GM21717 (cell line): ENCODE results near the gene CACNB3.

Source experiments
- ATAC-seq: cut with Tn5 transposase; IDR thresholded peaks from one replicate; pipeline ENCODE4 v1.9.1; 2021; ENCODE audit warnings: mild to moderate bottlenecking, moderate library complexity; ENCODE audit not compliant: unreplicated experiment

Gene CACNB3

GRCh38 chr12:48788524-48788853 lies 29.8 kb upstream of the CACNB3 start:
- ATAC-seq: no peak

GRCh38 chr12:48788854-48789775 lies 29.2 kb upstream of the CACNB3 start, which contains the start of gene ADCY6:
TSS of gene ADCY6 (minus strand) at chr12:48789089. CDS start at chr12:48783434, 5,655 bp downstream.
- ATAC-seq: no peak

GRCh38 chr12:48789858-48790326 lies 28.4 kb upstream of the CACNB3 start:
- ATAC-seq: no peak

GRCh38 chr12:48793696-48794095 lies 24.6 kb upstream of the CACNB3 start:
- ATAC-seq: no peak

GRCh38 chr12:48794870-48795269 lies 23.4 kb upstream of the CACNB3 start:
- ATAC-seq: no peak

- no peak for ATAC-seq
Measured at GRCh38 chr12:48795550-48796455, 22.5 kb upstream of the CACNB3 start.

- ATAC-seq: no peak
Measured at GRCh38 chr12:48796976-48797375, 21.3 kb upstream of the CACNB3 start.

- no peak for ATAC-seq
Measured at GRCh38 chr12:48800457-48800856, 17.8 kb upstream of the CACNB3 start.

GRCh38 chr12:48800971-48801370 lies 17.3 kb upstream of the CACNB3 start:
- no peak for ATAC-seq

- no peak for ATAC-seq
Measured at GRCh38 chr12:48803675-48804074, 14.6 kb upstream of the CACNB3 start.

- ATAC-seq: no peak
Measured at GRCh38 chr12:48807981-48808380, 10.3 kb upstream of the CACNB3 start.

GRCh38 chr12:48810903-48811431 lies 7.3 kb upstream of the CACNB3 start:
- ATAC-seq: no peak

GRCh38 chr12:48811437-48812090 lies 6.7 kb upstream of the CACNB3 start:
- no peak for ATAC-seq

GRCh38 chr12:48812389-48812788 lies 5.9 kb upstream of the CACNB3 start:
- ATAC-seq: no peak

GRCh38 chr12:48813465-48814261 lies 4.6 kb upstream of the CACNB3 start:
- ATAC-seq: no peak

GRCh38 chr12:48814262-48815125 lies 3.8 kb upstream of the CACNB3 start:
- ATAC-seq: peak; percentile 78

GRCh38 chr12:48815126-48816110 lies 2.9 kb upstream of the CACNB3 start:
- ATAC-seq: no peak
